Epidermal melanocyte (primary cell): ENCODE data around the gene ANKRD44.
"Not testable (repeated sequence)": the region's sequence is repeated elsewhere in the genome, so short reads cannot be mapped to it uniquely, and the experiment has no call there.

Experiments used
- DNase-seq: peaks from one replicate; pipeline ENCODE4 v3.0.0; 2011; ENCODE audit warnings: low spot score; ENCODE audit not compliant: insufficient read length

ANKRD44 gene

GRCh38 chr2:197035002-197035401 is 275.6 kb downstream of the ANKRD44 start:
- no peak for DNase-seq

- DNase-seq = no peak
Measured at GRCh38 chr2:197034292-197034691, 276.3 kb downstream of the ANKRD44 start.

- no peak for DNase-seq
Measured at GRCh38 chr2:197033222-197033621, 277.4 kb downstream of the ANKRD44 start.

- no peak for DNase-seq
Measured at GRCh38 chr2:197031803-197032202, 278.8 kb downstream of the ANKRD44 start.

- DNase-seq = no peak
Measured at GRCh38 chr2:197030090-197030489, 280.5 kb downstream of the ANKRD44 start.

- DNase-seq = no peak
Measured at GRCh38 chr2:197028633-197029032, 281.9 kb downstream of the ANKRD44 start.

- no peak for DNase-seq
Measured at GRCh38 chr2:197028230-197028629, 282.4 kb downstream of the ANKRD44 start.

- no peak for DNase-seq
Measured at GRCh38 chr2:197024206-197024605, 286.4 kb downstream of the ANKRD44 start.

- DNase-seq = not testable (repeated sequence)
Measured at GRCh38 chr2:197020921-197021320, 289.7 kb downstream of the ANKRD44 start.

GRCh38 chr2:197013098-197013497 is 297.5 kb downstream of the ANKRD44 start:
- no peak for DNase-seq

- peak; percentile 64 for DNase-seq
Measured at GRCh38 chr2:197011801-197012641, 298.6 kb downstream of the ANKRD44 start.

GRCh38 chr2:197011021-197011417 is 299.6 kb downstream of the ANKRD44 start:
- no peak for DNase-seq

GRCh38 chr2:197010200-197011020 is 300.2 kb downstream of the ANKRD44 start:
- DNase-seq = no peak

- not testable (repeated sequence) for DNase-seq
Measured at GRCh38 chr2:197008741-197009341, 301.7 kb downstream of the ANKRD44 start.

GRCh38 chr2:197007716-197008628 is 302.6 kb downstream of the ANKRD44 start:
- no peak for DNase-seq

- DNase-seq = no peak
Measured at GRCh38 chr2:197001921-197002320, 308.7 kb downstream of the ANKRD44 start.

GRCh38 chr2:196995757-196996314 is 314.7 kb downstream of the ANKRD44 start:
- DNase-seq = no peak

- no peak for DNase-seq
Measured at GRCh38 chr2:196994764-196995163, 315.8 kb downstream of the ANKRD44 start.

GRCh38 chr2:196993617-196994016 is 317.0 kb downstream of the ANKRD44 start:
- no peak for DNase-seq

GRCh38 chr2:196992466-196992865 is 318.1 kb downstream of the ANKRD44 start:
- no peak for DNase-seq
